Stimulated activated naive CD8-positive, alpha-beta T cell treated with anti-CD3 and anti-CD28 coated beads, Interleukin-15, Interleukin-2, amounts not matched to agents 100 U/mL and 50 U/mL, for 24 hours (primary cell): ENCODE data around the gene ZNF662.
"Not testable (repeated sequence)": the region's sequence is repeated elsewhere in the genome, so short reads cannot be mapped to it uniquely, and the experiment has no call there.

ENCODE experiments used
- ATAC-seq: fragments of 150-1000 bp; cut with Tn5 transposase; one replicate; pipeline ENCODE4 v1.10.0; 2021
- DNase-seq: peaks from one replicate; pipeline ENCODE4 v3.0.0; 2021

The ZNF662 gene

GRCh38 chr3:42906070-42906847 lies at the start of gene ZNF662:
Gene ZNF662, plus strand, starts transcription at chr3:42906142. Its CDS starts 1,973 bp downstream, at chr3:42908115.
- DNase-seq (peak; percentile 15), ATAC-seq (peak; percentile 52)

- ATAC-seq (no peak), DNase-seq (no peak)
Measured at GRCh38 chr3:42856544-42856943, 49.4 kb upstream of the ZNF662 start.

GRCh38 chr3:42864321-42864950 lies 41.5 kb upstream of the ZNF662 start:
- ATAC-seq (no peak), DNase-seq (no peak)

GRCh38 chr3:42865256-42865655 lies 40.7 kb upstream of the ZNF662 start:
- ATAC-seq, result no peak

GRCh38 chr3:42867138-42867537 lies 38.8 kb upstream of the ZNF662 start:
- no peak for DNase-seq
- ATAC-seq, result no peak

More at GRCh38 chr3:42865256-42865655, 40.7 kb upstream of the ZNF662 start:
- no peak for DNase-seq

GRCh38 chr3:42868841-42869240 lies 37.1 kb upstream of the ZNF662 start:
- ATAC-seq (no peak), DNase-seq (no peak)

- DNase-seq (no peak), ATAC-seq (no peak)
Measured at GRCh38 chr3:42871592-42872196, 34.2 kb upstream of the ZNF662 start.

GRCh38 chr3:42872718-42873117 lies 33.2 kb upstream of the ZNF662 start:
- DNase-seq, result no peak
- ATAC-seq, result no peak

GRCh38 chr3:42873221-42873982 lies 32.5 kb upstream of the ZNF662 start:
- DNase-seq (no peak), ATAC-seq (no peak)

GRCh38 chr3:42874749-42875148 lies 31.2 kb upstream of the ZNF662 start:
- ATAC-seq, result peak; percentile 17
- DNase-seq, result no peak

GRCh38 chr3:42875325-42876151 lies 30.4 kb upstream of the ZNF662 start, which contains the start of gene CYP8B1:
Gene CYP8B1, minus strand, starts transcription at chr3:42875879. Its CDS starts 63 bp downstream, at chr3:42875816.
- no peak for DNase-seq
- no peak for ATAC-seq

GRCh38 chr3:42876401-42876800 lies 29.5 kb upstream of the ZNF662 start:
- no peak for ATAC-seq
- no peak for DNase-seq

GRCh38 chr3:42876940-42877720 lies 28.8 kb upstream of the ZNF662 start:
- DNase-seq (no peak), ATAC-seq (no peak)

GRCh38 chr3:42877881-42878280 lies 28.1 kb upstream of the ZNF662 start:
- ATAC-seq (no peak), DNase-seq (no peak)

GRCh38 chr3:42880183-42880582 lies 25.8 kb upstream of the ZNF662 start:
- DNase-seq (no peak), ATAC-seq (no peak)

GRCh38 chr3:42880601-42881451 lies 25.1 kb upstream of the ZNF662 start:
- DNase-seq (peak; percentile 89), ATAC-seq (peak; percentile 100)

GRCh38 chr3:42883251-42883930 lies 22.6 kb upstream of the ZNF662 start:
- not testable (repeated sequence) for DNase-seq

GRCh38 chr3:42884324-42884723 lies 21.6 kb upstream of the ZNF662 start:
- ATAC-seq (no peak), DNase-seq (no peak)

More at GRCh38 chr3:42883251-42883930, 22.6 kb upstream of the ZNF662 start:
- not testable (repeated sequence) for ATAC-seq

- ATAC-seq (no peak), DNase-seq (no peak)
Measured at GRCh38 chr3:42886294-42886822, 19.6 kb upstream of the ZNF662 start.
